K562 (cell line): ENCODE results near the gene MYCN. TPM values are rescaled to one million over a fixed set of nuclear protein-coding genes. Genes with fewer than 3 reads are reported as not detected.

Experiments
- ATAC-seq: fragments of 200-7000 bp; cut with Tn5 transposase; 3 replicates; pipeline ENCODE4 v1.9.1; 2020; ENCODE audit warnings: moderate library complexity
- BruUV-seq: library from RNA; stranded (reverse); fragments of 400-500 nt; replicated peaks from 2 replicates; lab custom pipeline; 2021; lab: Mats Ljungman, UMichigan
- CTCF ChIA-PET: fragments of 300-600 bp; formaldehyde crosslinking; extraction: SDS; loops from one replicate; lab custom pipeline; 2021; ENCODE audit warnings: low intra/inter-chr PET ratio; lab: Yijun Ruan, JAX
- POLR2A ChIA-PET: fragments of 300-600, 350-650 bp; sonication (Branson Sonifier 250); formaldehyde crosslinking; extraction: SDS; loops from one replicate; lab custom pipeline; 2021; ENCODE audit warnings: antibody characterized with exemption, inconsistent platforms; lab: Yijun Ruan, JAX
- DNase-seq, 4 experiments: peaks; one replicate each; pipeline versions ENCODE4 v3.0.0 to v3.0.0-alpha.2; 2011 to 2018; ENCODE audit warnings: low spot score in 3 of 4, mixed read lengths in 3 of 4; ENCODE audit errors: extremely low read depth in 1 of 4
- FAIRE-seq: peaks from 2 replicates; lab custom pipeline; 2011; peaks lifted over from hg19 to GRCh38; lab: Jason Lieb, UNC
- H2AFZ ChIP-seq: 2 replicates; pipeline ENCODE4 v1.6.0; 2011; ENCODE audit warnings: low read depth, low read length, control low read depth, inconsistent platforms
- H3K27ac ChIP-seq: fragments of 200-600 bp; 3 replicates; pipeline ENCODE4 v1.8.0; 2011; ENCODE audit warnings: low read depth, mild to moderate bottlenecking, control low read depth, inconsistent platforms, low read length, moderate library complexity, mixed read lengths; ENCODE audit errors: extremely low read depth
- H3K27me3 ChIP-seq, 2 experiments: fragments of 300-600 bp in 1 of 2; 2 replicates in 1 of 2; 3 replicates in 1 of 2; pipeline versions ENCODE4 v1.6.0 to v1.8.0; 2011; ENCODE audit warnings: inconsistent platforms in 2 of 2, low read length in 2 of 2, mild to moderate bottlenecking in 1 of 2, mixed read lengths in 1 of 2, moderate library complexity in 1 of 2; ENCODE audit not compliant: control insufficient read depth in 2 of 2, insufficient read depth in 2 of 2
- H3K36me3 ChIP-seq: fragments of 300-600 bp; 3 replicates; pipeline ENCODE4 v1.8.0; 2011; ENCODE audit warnings: mild to moderate bottlenecking, low read length, inconsistent platforms; ENCODE audit not compliant: control insufficient read depth, insufficient read depth
- H3K4me1 ChIP-seq, 2 experiments: fragments of 200-600 bp in 1 of 2; replicated peaks in 1 of 2; 2 replicates in 1 of 2; 3 replicates in 1 of 2; pipeline versions ENCODE4 v1.5.1 to v1.8.0; 2011; ENCODE audit warnings: inconsistent platforms in 2 of 2, low read length in 2 of 2, mild to moderate bottlenecking in 1 of 2, mixed read lengths in 1 of 2, moderate library complexity in 1 of 2; ENCODE audit not compliant: control insufficient read depth in 2 of 2, insufficient read depth in 2 of 2
- H3K4me2 ChIP-seq: 2 replicates; pipeline ENCODE4 v1.6.1; 2011; ENCODE audit warnings: low read length, control low read depth, inconsistent platforms, mixed read lengths; ENCODE audit not compliant: insufficient read depth
- H3K4me3 ChIP-seq: fragments of 200-600 bp; sonication (generic), shearing (Covaris generic); 2 replicates; pipeline ENCODE4 v1.5.1; 2016; ENCODE audit warnings: control low read depth, inconsistent platforms
- H3K79me2 ChIP-seq: fragments of 200-600 bp; 3 replicates; pipeline ENCODE4 v1.8.0; 2011; ENCODE audit warnings: low read length, inconsistent platforms; ENCODE audit not compliant: control insufficient read depth, insufficient read depth
- H3K9ac ChIP-seq, 2 experiments: 2 replicates each; pipeline versions ENCODE4 v1.6.0 to v1.6.1; 2011; ENCODE audit warnings: low read depth in 2 of 2, low read length in 2 of 2, control low read depth in 1 of 2, inconsistent platforms in 1 of 2, mild to moderate bottlenecking in 1 of 2, mixed read lengths in 1 of 2; ENCODE audit not compliant: insufficient read depth in 1 of 2
- H3K9me1 ChIP-seq: one replicate; pipeline ENCODE4 v1.6.0; 2011; ENCODE audit warnings: inconsistent platforms, mild to moderate bottlenecking, low read length, moderate library complexity; ENCODE audit not compliant: control insufficient read depth, insufficient read depth
- H3K9me3 ChIP-seq: replicated peaks from 2 replicates; pipeline ENCODE4 v1.5.1; 2011; ENCODE audit warnings: low read depth, low read length, inconsistent platforms; ENCODE audit not compliant: control insufficient read depth, insufficient read depth
- H4K20me1 ChIP-seq: replicated peaks from 2 replicates; pipeline ENCODE4 v1.6.1; 2011; ENCODE audit warnings: low read length, inconsistent platforms, mixed read lengths; ENCODE audit not compliant: control insufficient read depth, insufficient read depth
- ATF3 ChIP-seq, 2 experiments: fragments of 450-650 bp in 1 of 2; sonication (generic) in 1 of 2; formaldehyde crosslinking in 1 of 2; IDR thresholded peaks in 1 of 2; conservative IDR thresholded peaks in 1 of 2; 2 replicates each; pipeline versions ENCODE4 v1.6.1 to v1.8.1; 2016 to 2023; ENCODE audit warnings: mild to moderate bottlenecking in 2 of 2, moderate library complexity in 2 of 2, inconsistent platforms in 1 of 2, missing genetic modification reagents in 1 of 2
- CREB3L1 ChIP-seq: fragments of 450-650 bp; IDR thresholded peaks from 2 replicates; pipeline ENCODE4 v1.6.1; 2014; ENCODE audit warnings: low read depth, mild to moderate bottlenecking, moderate library complexity, borderline replicate concordance
- DEAF1 ChIP-seq: fragments of 450-650 bp; formaldehyde crosslinking; IDR thresholded peaks from 2 replicates; pipeline ENCODE4 v1.4.0; 2020; ENCODE audit warnings: mild to moderate bottlenecking, moderate library complexity
- GABPA ChIP-seq: fragments of 200-800 bp; sonication (Bioruptor generic); conservative IDR thresholded peaks from 2 replicates; pipeline ENCODE4 v1.6.1; 2016; ENCODE audit warnings: low read depth, missing genetic modification characterization, missing compliant biosample characterization
- HES1 ChIP-seq: fragments of 450-650 bp; IDR thresholded peaks from 2 replicates; pipeline ENCODE4 v1.6.1; 2016; ENCODE audit warnings: low read depth, mild to moderate bottlenecking, moderate library complexity
- HOMEZ ChIP-seq: fragments of 250-450 bp; sonication (Bioruptor Pico); IDR thresholded peaks from 2 replicates; pipeline ENCODE4 v1.4.0; 2020; ENCODE audit warnings: mild to moderate bottlenecking, moderate library complexity
- LEF1 ChIP-seq: fragments of 450-650 bp; IDR thresholded peaks from 2 replicates; pipeline ENCODE4 v1.6.1; 2016; ENCODE audit warnings: mild to moderate bottlenecking
- NCOA4 ChIP-seq: fragments of 450-650 bp; IDR thresholded peaks from 2 replicates; pipeline ENCODE4 v1.6.1; 2018; ENCODE audit warnings: mild to moderate bottlenecking; ENCODE audit not compliant: partially characterized antibody
- TAF1 ChIP-seq: IDR thresholded peaks from 2 replicates; pipeline ENCODE4 v1.6.1; 2011; ENCODE audit warnings: mild to moderate bottlenecking, low read length, moderate library complexity; ENCODE audit not compliant: insufficient read depth, control insufficient read depth, severe bottlenecking; ENCODE audit errors: extremely low read depth
- ZBTB8A ChIP-seq: fragments of 450-650 bp; IDR thresholded peaks from 2 replicates; pipeline ENCODE4 v1.6.1; 2018; ENCODE audit warnings: mild to moderate bottlenecking, moderate library complexity; ENCODE audit not compliant: partially characterized antibody
- ZC3H11A ChIP-seq: IDR thresholded peaks from 2 replicates; pipeline ENCODE4 v1.6.1; 2012; ENCODE audit warnings: low read depth, low read length, improper control_type of control experiment
- ZNF384 ChIP-seq: IDR thresholded peaks from 2 replicates; pipeline ENCODE4 v1.6.1; 2012; ENCODE audit warnings: low read depth, low read length, improper control_type of control experiment
- WGBS: fragments of 100-300 bp; shearing (Covaris generic); methylation state at CpG from one replicate; pipeline ENCODE4 v1.1.6; 2016; ENCODE audit warnings: low coverage, mixed read lengths; ENCODE audit not compliant: insufficient coverage; ENCODE audit errors: missing lambda C conversion rate; 5-methylcytosine and 5-hydroxymethylcytosine counted together
- in situ Hi-C: fragments of 300-500 bp; cut with MboI; formaldehyde crosslinking; loops from 4 replicates; pipeline ENCODE4 v1.15.0; 2018; ENCODE audit warnings: inconsistent platforms, mixed read lengths
- intact Hi-C: fragments of 100-400 bp; cut with micrococcal nuclease; formaldehyde crosslinking; loops from 2 replicates; pipeline ENCODE4 v1.14.2; 2022
- polyA plus RNA-seq, 8 experiments: library from polyadenylated mRNA; depleted of rRNA in 4 of 8; stranded (reverse) in 5 of 8; unstranded in 3 of 8; fragments of >200 nt; fragmentation: Nextera tagmentation in 2 of 8; fragmentation: Illumina TruSeq in 1 of 8; extraction: Ambion mirVana in 2 of 8; extraction: Trizol in 1 of 8; gene quantifications; 2 replicates each; pipeline versions ENCODE4 v1.2.1 to v1.2.3, GENCODE V29; 2011 to 2014; ENCODE audit warnings: inconsistent platforms in 1 of 8, missing spikeins in 1 of 8
- total RNA-seq, 7 experiments: library from RNA; depleted of rRNA in 6 of 7; stranded (reverse); fragments of >200 nt in 6 of 7; fragmentation: Illumina TruSeq in 2 of 7; extraction: Trizol in 2 of 7; gene quantifications; 2 replicates each; pipeline versions ENCODE4 v1.2.1 to v1.2.3, GENCODE V29; 2011 to 2021; ENCODE audit warnings: low replicate concordance in 1 of 7

The MYCN gene
- total and polyA plus RNA-seq, 9 of the 15 experiments (the other 6 are each of a cell fraction or from before 2014, with no cell fraction given) = not detected

- intact Hi-C loops = no loop called here
- POLR2A ChIA-PET = no interaction called here
- TF ChIP-seq ATF3 (IDR thresholded peaks at IDR 0.05) = no peak
- TF ChIP-seq ATF3 (CRISPR knock-in tag; conservative IDR thresholded peaks at IDR 0.05) = no peak
- no peak for TF ChIP-seq CREB3L1
- TF ChIP-seq ZBTB8A = no peak
- TF ChIP-seq DEAF1 (CRISPR knock-in tag) = no peak
- TF ChIP-seq GABPA = no peak
- no peak for TF ChIP-seq HES1
- no peak for TF ChIP-seq ZNF384
- no peak for TF ChIP-seq ZC3H11A
- TF ChIP-seq TAF1 = no peak
- no peak for TF ChIP-seq HOMEZ (CRISPR knock-in tag)
- TF ChIP-seq LEF1 = no peak
- no peak for TF ChIP-seq NCOA4
These were observed 16.7 kb downstream of the MYCN start for GRCh38 chr2:15956751-15957736.

More at GRCh38 chr2:15956751-15957736, 16.7 kb downstream of the MYCN start:
- ATAC-seq (no peak), FAIRE-seq (no peak), DNase-seq (no peak)
- no peaks in the 10 kb centered on the region for H3K36me3 ChIP-seq
- H3K27me3 ChIP-seq = peaks cover 9 to 11% of the 10 kb centered on the region in 2 experiments; a peak in 3 of 5 replicates
- no peak overlapping the region for H3K9ac ChIP-seq
- H3K9me3 ChIP-seq = no peaks in the 10 kb centered on the region
- CTCF ChIA-PET = no interaction called here
- H2AFZ ChIP-seq = no peak overlapping the region
- no peak overlapping the region for H3K4me3 ChIP-seq
- no peak overlapping the region for H3K27ac ChIP-seq
- no TSS peak for BruUV-seq
- H4K20me1 ChIP-seq = no peaks in the 10 kb centered on the region; the same call in 1 of the 2 replicates
- in situ Hi-C loops = no loop called here
- H3K4me2 ChIP-seq = no peak overlapping the region
- H3K9me1 ChIP-seq = no peaks in the 10 kb centered on the region
- no peaks in the 10 kb centered on the region for H3K79me2 ChIP-seq
- WGBS = under 1% methylated on average over 15 of the region's 16 CpGs
- H3K4me1 ChIP-seq = no peaks in the 10 kb centered on the region
